IPS-NIHi7 (cell line): ENCODE data around the gene MICALL2.

Experiments used
- DNase-seq: peaks from one replicate; pipeline ENCODE4 v3.0.0; 2012; ENCODE audit warnings: mixed read lengths; ENCODE audit errors: extremely low spot score

Gene MICALL2

DNA sequence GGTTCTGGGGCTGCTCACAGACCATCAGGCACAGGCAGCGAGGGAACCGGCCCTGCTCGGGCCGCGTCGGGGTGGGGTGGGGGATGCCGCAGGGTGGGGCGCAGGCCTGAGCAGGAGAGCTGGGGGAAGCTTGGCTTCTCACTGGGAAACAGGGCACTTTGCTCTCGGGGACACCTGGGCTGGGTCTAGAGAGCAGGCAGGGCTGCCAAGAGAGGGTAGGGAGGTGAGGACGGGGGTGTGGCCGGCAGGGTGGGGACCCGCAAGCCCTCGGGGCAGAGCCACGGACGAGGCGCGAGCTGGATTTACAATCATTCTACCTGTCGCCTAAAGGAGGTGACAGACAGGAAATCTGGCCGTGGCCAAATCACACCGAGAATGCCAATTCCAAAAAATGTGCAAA, 33.9 kb upstream of the MICALL2 start:
- no peak for DNase-seq

DNA sequence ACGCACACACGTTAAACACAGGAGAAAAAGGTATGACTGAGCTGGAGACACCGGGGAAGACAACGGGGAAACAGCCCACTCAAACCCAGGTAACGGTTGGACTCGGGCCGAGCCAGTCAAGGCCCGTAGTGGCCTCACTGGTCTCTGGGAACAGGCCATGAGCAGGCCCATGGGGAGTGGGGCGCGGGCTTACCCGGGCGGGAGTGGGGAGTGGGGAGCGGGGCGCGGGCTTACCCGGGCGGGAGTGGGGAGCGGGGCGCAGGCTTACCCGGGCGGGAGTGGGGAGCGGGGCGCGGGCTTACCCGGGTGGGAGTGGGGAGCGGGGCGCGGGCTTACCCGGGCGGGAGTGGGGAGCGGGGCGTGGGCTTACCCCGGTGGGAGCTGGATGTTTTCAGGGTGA, 33.4 kb upstream of the MICALL2 start:
- DNase-seq: no peak

DNA sequence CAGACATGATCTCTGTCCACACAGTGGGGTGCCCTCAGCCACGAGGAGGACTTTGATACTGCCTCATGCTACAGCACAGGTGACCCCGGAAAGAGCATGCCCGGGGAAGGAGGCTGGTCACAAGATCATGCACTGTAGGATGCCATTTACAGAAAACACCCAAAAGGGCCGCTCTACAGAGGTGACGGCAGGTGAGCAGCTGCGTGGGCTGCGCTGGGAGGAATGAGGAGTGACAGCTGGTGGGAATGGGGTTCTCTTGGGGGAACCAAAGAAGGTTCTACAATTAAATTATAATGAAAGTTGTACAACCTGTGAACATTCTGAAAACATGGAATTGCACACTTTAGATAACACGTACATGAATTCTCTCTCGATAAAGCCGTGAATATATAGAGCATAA, 33.0 kb upstream of the MICALL2 start:
- no peak for DNase-seq

DNA sequence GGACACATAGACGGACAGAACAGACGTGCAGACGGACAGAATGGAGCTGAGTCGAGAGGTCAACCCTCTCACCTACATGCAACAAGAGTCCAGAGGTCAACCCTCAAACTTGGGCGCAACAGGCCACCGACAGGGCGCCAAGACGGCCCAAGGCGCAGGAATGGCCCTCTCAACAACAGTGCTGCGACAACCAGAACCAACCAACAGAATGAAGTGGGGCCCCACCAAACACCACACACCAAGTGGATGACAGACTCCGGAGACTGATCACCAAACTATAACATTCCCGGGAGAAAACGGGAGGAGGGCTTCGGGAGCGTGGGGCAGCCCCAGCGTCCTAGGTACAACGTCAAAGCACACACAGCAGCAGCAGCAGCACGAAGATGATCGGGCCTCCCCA, 31.6 kb upstream of the MICALL2 start:
- no peak for DNase-seq

DNA sequence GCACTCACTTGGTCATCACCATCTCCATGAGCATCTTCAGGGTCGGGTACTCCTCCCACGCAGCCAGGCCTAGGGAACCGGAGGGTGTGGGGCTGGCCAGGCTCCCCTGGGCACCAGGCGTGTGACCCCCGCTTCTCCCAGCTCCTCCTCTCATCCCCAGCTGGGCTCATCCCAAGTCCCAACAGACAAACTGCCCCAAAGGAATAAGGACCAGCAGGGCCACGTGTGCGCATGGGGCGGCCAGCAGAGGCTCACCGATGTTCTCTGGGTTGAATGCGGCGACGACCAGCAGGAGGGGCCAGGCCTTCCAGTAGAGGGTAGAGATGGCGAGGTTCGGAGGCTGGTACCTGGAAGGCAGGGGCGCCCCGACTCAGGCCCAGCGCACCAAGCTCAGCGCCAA, 30.1 kb upstream of the MICALL2 start:
- no peak for DNase-seq

DNA sequence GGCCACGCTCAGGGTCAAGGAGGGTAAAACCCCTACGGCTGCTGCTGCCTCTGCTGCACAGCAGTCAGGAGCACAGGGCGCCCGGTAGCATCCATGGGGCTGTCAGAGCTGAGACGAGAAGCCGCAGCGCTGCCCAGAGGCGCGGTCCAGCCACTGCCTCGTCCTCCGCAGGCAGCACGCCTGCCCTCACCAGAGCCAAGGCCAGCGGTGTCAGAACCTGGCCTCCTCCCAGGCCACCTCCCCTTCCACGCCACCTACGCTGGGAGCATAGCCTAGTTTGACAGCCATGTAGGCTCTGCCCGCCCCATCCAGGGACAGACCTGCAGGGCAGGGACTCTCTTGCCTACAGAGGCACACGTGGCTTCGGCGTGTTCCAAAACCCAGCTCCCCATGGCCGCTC, 28.7 kb upstream of the MICALL2 start:
- DNase-seq: no peak

DNA sequence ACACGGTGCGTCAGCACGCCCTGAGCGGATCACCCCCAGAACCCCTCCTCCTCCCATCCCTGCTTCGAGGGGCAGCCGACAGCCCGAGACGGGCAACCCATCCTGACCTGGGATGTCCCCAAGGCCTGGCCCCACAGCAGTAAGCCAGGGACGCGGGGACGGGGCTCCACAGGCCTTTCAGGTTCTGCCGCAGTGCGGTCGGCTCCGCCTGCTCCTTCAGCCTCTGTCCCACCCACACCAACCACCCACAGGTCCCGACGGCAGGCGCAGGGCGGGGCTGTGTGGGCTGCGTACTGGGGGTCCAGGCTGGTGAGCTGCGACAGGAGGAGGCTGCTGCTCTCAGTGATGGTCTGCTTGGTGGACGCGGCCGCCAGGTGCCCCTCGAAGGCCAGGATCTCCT, 28.2 kb upstream of the MICALL2 start:
- no peak for DNase-seq

DNA sequence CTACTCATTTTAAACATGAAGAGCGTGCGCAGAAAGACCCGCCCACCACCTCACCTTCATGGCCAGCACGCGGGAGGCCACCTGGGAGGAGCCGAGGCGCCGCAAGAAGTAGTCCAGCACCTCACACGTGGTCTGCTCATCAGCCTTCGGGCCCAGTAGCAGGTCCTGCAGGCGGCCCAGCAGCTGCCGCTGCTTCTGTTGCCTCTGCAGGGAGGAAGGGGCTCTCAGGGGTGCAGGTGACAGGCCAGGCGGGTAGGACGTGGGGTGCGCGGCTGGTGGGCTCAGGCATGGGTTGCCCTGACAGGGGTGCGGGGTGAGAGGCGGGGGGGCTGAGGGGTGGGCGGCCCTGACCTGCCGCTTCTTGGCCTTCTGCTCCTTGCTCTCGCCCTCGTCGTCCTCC, 27.3 kb upstream of the MICALL2 start:
- DNase-seq: no peak

DNA sequence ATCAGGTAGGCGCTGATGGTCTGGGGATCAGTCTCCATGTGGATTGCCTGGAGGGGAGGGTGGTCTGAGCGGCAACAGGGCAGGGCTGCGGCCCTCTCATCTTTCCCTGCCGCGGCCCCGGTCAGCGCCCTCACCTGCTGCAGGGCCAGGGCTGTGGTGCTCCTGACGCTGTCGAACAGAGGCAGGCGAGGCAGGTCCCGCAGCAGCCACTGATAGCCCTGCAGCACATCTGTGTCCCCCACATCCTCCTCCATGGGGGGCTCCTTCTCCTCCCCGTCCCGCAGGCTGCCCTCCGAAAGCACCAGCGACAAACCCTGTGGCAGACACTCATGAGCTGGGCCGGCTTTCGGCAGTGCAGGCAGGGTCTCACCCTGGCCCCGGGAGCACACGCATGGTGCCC, 25.9 kb upstream of the MICALL2 start:
- DNase-seq: no peak

DNA sequence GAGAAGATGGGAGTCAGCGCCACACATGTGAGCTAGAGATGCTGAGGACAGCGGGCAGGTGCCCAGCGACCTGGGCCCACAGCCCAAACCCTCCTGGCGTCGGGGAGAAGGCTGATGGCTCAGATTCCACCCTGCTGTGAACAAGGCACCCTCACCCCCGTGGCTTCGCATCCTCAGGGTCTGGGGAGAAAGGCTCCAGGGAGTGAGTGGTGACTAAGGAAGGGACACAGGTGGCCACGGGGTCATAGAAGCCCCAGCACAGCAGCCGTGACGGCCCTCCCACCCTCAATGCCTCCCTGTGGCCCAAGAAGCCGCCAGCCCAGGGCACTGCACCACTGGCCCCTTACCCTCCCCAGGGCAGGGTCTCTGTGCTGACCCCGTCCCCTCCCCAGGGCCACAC, 25.3 kb upstream of the MICALL2 start:
- DNase-seq: no peak

DNA sequence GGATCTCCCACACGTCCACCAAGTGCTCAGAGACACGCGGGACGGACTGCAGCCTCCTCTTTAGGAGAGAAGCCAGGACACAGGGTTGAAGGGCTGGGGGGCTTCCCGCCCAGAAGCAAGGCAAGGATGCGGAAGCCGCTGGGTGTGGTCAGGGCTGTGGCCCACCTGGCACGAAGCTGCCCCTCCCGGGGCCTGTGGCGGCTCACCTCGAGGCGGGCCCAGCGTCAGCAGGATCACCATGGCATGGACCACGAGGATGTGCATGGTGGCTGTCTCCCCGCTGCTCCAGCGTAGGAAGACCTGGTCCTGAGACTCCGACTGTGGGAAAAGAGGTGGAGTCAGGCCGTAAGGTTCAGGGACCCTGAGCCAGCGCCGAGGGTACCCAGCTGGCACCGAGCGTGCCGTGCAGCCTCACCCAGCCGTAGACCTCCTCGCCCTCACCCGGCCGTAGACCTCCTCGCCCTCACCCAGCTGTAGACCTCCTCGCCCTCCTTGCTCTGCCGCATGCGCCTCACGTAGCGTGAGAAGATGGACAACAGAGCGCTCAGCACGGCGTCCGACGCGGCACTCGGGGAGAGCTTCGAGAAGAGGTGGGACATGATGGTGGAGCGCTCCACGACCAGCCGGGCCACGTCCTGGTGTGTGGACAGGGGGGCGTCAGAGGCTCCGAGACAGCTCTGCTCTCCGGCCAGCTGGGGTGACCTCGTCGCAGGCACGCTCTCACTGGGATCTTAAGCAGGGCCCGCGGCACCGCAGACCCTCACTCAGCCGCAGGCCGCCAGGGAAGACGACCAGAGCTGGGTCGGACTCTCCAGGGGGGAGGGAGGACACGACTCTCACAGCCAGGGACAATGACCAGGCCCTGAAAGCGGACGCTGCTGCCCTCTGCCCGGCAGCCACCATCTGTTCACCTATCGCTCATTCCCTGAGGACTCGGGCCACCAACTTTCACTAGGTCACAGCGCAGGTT, 24.6 kb upstream of the MICALL2 start:
- no peak for DNase-seq

DNA sequence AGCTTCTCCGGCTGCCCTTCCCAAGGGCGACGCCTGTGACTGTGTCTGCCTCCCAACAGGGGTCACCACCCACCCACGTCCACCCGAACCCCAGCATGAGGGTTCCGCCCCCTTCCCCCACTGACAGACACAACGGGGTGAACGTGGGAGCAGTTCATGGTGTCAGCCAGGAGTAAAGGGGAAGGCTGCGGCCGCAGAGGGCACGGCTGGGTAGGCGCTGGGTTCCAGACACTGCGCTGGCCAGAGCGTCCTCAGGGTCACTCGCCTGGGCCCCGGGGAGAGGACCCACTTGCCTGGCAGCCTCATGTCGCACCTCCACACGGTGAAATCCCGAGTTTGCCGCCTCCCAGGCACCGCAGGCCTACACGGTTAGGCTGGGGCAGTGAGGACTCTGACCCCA, 23.8 kb upstream of the MICALL2 start:
- DNase-seq: no peak

DNA sequence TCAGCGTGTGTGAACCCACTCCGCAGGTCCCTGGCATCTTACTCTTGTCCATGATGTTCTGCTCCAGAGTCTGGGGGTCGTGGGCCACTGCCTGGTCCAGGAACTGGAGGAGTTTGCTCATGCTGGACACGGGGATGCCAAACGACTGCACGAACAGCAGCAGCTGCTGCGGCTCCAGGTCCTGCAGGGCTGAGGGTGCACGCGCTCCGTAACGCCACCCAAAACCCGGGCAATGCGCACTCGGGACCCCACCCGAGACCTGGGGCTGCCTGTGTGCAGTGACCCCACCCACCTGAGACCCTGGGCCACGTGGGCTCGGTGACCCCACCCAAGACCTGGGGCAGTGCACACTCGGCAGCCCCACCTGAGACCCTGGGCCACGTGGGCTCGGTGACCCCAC, 22.0 kb upstream of the MICALL2 start:
- DNase-seq: no peak

DNA sequence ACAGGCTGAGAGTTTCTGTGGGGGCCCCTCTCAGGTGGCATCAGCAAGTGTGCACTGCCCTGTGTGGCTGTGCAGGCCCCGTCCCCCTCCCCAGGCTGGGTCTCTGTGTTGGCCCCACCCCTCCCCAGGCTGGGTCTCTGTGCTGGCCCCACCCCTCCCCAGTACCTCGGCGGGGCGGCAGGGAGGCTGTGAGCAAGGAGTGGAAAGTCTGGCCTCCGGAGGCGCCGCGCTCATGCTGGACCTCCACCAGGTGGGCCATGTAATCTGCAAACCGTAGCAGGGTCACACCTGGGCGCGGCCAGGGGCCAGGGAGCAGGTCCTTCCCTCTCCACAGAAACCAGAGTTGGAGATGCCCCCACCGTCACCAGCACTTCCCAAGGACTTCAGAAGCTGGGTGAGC, 21.4 kb upstream of the MICALL2 start:
- no peak for DNase-seq

DNA sequence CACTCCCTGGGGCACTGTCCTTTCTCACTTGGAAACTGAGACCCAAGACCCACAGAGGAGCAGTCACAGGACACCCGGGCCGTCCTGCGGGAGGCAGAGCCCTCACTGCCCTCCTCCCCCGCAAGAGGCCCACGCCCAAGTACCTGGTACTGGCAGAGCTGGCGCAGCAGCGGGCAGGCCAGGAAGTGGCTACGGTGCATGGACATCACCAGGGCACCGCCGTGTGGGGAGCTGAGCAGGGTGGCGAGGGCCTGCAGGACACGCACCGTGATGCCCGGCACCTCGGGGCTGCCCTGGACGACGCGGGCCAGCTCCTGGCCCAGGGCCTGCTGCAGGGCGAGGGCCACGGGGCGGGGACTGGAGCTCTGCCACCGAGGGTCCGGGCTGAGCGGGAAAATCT, 20.0 kb upstream of the MICALL2 start:
- no peak for DNase-seq

DNA sequence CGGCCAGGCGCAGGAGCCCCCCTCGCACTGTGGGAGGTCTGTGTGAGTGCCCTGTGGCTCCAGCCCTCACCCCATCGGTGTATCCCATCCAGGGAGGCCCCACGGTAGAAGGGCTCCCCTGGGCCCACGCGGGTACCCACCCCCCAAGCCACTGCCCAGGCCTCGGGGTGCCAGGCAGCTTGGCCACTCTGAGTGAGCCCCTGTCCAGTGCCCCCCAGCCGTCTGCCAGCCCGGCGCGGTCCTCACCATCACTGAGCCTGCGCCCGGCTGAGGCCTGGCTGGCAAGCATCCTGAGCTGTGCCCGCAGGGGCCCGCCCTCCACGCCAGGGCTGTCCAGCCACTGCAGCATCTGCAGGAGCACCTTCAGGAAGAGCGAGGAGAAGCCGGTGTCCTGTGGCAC, 19.2 kb upstream of the MICALL2 start:
- DNase-seq: no peak

DNA sequence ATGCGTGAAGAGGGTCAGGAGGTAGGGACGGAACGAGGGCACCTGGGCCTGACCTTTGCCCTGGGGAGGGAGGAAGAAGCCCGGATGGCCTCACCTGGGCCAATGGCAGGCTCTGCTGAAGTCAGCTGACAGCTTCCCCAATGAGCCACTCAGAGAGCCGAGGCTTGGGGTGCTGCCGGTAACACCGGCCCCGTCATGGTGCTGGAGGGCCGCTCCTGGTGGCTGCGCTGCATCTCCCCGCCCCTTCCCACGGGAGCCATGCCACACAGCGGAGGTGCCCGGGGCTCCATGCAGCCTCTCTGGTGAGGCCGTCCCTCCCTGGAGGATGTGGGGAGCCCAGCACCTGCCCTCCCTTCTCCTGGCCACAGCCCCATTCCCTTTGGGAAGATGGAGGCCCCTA, 17.6 kb upstream of the MICALL2 start:
- no peak for DNase-seq

DNA sequence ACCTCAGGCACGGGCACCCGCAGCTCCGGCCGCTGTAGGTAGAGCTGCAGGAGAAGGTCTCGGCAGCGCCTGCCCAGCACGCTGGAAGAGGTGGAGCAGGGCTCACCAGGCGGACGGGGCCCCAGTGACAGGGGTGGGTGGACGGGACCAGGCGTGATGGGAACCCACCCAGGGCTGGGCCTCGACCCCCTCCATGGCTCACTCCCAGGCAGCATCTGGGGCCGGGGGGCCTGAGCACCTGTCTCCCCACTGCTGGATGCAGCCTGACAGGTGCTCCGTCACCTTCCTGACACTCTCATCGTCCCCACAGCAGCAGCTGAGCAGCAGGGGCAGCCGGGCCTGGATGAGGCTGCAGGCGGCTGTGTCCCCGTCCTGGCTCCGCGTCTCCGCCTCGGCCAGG, 16.7 kb upstream of the MICALL2 start:
- DNase-seq: no peak

DNA sequence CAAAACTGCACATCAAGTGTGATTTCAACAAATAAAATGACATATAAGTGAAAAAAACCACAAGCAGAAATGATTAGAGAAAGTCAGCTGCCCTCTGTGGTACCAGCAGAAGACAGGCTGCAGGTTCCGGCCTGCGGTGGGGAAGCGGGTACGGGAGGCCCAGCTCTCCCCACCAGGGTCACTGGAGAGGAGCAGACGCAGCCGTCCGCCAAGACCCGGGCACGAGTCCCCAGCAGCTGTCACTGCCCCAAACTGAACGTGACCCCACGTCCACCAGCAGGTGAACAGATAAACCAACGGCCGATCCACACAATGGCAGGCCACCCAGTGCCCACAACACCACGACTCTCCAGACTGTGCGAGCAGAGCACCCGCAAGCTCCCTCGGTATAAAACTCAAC, 16.1 kb upstream of the MICALL2 start:
- no peak for DNase-seq

DNA sequence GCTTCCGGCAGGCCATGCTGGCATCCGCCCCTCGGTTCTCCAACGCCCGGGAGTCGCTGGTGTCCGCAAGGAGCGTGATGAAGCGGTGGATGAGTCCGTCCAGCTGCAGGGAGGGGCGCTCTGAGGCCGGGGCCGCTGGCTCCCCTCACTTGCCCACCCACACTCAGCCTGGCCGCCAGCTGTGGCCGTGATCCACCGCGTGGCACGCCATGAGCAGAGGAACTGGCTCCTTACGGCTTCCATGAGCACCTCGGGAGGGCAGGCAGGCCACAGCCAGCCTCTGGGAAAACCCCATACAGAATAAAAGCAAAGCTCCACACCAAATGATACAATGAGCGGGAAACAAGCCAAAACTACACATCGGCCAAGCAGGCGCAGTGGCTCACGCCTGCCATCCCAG, 15.5 kb upstream of the MICALL2 start:
- no peak for DNase-seq

DNA sequence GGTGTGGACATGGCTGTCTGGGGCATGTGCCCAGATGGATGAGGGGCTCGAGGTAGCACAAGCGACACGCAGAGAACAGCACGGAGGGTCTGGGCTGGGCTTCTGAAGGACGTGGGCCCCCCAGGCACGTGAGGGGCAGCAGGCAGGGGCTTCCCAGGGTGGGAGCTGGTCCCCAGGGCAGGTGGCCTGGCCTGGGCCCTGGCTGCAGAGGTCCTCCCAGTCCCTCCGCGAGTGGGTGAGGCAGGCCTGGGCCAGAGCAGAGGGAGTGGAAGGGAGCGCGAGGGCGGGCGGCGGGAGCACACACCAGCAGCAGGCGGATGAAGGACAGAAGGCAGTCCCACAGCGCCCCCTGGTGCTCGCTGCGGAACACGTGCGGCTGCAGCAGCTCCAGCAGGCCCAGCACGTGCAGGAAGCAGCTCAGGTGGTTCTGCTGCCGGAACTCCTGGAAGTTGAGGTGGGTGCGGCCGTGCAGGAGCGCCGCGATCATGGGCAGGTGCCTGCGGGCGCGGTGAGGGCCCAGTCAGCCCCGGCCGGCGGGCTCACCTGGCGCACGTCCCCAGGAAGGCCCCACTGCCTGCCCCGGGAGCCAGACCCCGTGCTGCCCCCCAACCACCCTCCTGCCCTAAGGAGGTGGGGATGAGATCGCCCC, 14.7 kb upstream of the MICALL2 start:
- DNase-seq: peak; percentile 97

DNA sequence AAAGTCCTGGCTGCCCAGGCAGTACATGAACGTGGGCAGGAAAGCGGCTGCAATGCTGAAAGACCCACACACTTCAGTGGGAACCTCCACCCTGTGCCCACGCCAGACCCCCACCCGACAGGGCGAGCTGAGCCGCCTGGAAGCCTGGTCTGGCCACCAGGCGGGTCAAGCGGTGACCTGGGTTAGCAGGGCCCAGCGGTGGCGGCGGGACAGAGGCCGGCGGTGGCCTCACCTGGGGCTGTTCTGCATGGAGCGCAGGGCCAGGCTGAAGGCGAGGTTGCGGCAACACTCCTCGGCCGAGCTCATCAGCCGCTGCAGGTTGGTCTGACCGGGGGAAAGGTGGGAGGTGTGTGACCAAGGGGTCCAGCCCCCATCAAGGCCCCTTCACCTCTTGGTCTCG, 11.6 kb upstream of the MICALL2 start:
- no peak for DNase-seq

DNA sequence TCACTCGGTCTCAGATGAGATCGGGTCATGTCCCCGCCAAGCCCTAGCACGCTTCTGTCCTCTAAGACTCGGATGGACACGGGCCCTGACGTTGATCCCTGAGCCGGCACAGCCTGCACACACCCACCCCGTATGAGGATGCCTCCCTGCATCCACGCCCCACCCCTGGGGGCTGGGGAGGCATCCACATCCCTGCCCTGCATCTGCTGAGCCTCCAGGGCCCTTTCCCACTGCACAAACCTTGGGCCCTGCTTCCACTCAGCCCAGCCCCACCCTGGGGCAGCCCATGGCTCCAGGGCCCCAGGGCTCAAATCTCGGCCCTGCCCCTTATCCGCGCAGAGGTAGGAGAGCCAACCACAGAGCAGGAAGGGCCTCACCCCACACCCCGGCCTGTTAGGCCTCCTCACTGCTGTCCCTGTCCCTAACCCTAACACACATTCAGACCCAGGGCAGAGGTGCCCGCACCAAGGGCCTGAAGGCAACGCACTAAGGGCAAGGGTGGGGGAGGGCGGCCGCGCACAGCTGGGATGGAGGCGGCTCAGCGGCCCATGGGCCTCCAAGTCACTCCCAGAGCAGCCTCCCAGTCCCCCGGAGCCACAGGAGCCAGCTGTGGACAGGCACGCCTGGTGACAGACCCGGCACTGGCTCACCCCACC, 9.5 kb upstream of the MICALL2 start:
- no peak for DNase-seq
